Fibroblast of lung (primary cell): Measurements from ENCODE around the gene DUSP16.

Source experiments
- EZH2 ChIP-seq: IDR thresholded peaks from 2 replicates; pipeline ENCODE4 v1.5.1; 2012; ENCODE audit warnings: low read length, control low read depth, mild to moderate bottlenecking; ENCODE audit errors: missing control alignments
- TF ChIP-seq, protein P1 (sequence below), 2 donors: IDR thresholded peaks in 1 of 2; conservative IDR thresholded peaks in 1 of 2; 1 replicate in 1 of 2; 2 replicates in 1 of 2; pipeline ENCODE4 v1.5.1; 2011 to 2012; ENCODE audit warnings: low read length in 2 of 2, control low read depth in 1 of 2, inconsistent platforms in 1 of 2, low read depth in 1 of 2, mild to moderate bottlenecking in 1 of 2

DNA sequence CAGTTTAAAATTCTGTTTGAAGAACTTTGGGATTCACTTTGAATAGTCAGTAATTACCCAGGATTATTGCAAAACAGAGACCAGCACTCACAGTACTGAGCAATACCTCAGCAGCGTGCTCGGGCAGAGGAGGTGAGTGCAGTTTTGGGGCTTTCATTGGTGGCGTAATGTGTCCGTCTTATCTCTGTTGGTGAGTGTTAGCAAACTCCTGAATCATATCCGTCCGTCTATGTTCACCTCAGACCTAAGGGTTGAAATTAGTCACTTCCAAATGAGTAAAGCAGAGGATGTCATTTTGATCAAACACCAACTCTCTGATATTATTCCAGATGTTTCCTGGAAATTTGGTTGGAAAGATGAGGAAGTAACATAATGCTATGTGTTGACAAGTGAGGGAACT lies 123.0 kb downstream of the DUSP16 start:
- no peak for TF ChIP-seq EZH2
- TF ChIP-seq, protein P1, sequence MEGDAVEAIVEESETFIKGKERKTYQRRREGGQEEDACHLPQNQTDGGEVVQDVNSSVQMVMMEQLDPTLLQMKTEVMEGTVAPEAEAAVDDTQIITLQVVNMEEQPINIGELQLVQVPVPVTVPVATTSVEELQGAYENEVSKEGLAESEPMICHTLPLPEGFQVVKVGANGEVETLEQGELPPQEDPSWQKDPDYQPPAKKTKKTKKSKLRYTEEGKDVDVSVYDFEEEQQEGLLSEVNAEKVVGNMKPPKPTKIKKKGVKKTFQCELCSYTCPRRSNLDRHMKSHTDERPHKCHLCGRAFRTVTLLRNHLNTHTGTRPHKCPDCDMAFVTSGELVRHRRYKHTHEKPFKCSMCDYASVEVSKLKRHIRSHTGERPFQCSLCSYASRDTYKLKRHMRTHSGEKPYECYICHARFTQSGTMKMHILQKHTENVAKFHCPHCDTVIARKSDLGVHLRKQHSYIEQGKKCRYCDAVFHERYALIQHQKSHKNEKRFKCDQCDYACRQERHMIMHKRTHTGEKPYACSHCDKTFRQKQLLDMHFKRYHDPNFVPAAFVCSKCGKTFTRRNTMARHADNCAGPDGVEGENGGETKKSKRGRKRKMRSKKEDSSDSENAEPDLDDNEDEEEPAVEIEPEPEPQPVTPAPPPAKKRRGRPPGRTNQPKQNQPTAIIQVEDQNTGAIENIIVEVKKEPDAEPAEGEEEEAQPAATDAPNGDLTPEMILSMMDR (conservative IDR thresholded peaks at IDR 0.05 in 1 of 2, IDR thresholded peaks at IDR 0.05 in 1 of 2; ENCODE audit: low read depth in 1 of 2, low read length in 2 of 2): no peak
